Fibroblast of peridontal ligament (primary cell): Measurements from ENCODE around the gene SRP14.
A peak's percentile ranks its signal among the peaks of the same experiment; 100 is the strongest.

ENCODE experiments used
- DNase-seq: peaks from one replicate; pipeline ENCODE4 v3.0.0-alpha.2; 2010; ENCODE audit errors: extremely low read depth

The SRP14 gene

GRCh38 chr15:40067921-40068624 is 29.1 kb upstream of the SRP14 start:
- no peak for DNase-seq

GRCh38 chr15:40066589-40066988 is 27.6 kb upstream of the SRP14 start:
- DNase-seq, result no peak

- no peak for DNase-seq
Measured at GRCh38 chr15:40065166-40065565, 26.2 kb upstream of the SRP14 start.

GRCh38 chr15:40064231-40064894 is 25.4 kb upstream of the SRP14 start:
- DNase-seq, result no peak

- peak; percentile 62 for DNase-seq
Measured at GRCh38 chr15:40063563-40064011, 24.6 kb upstream of the SRP14 start.

- no peak for DNase-seq
Measured at GRCh38 chr15:40062816-40063562, 24.0 kb upstream of the SRP14 start.

GRCh38 chr15:40061212-40061901 is 22.4 kb upstream of the SRP14 start:
- DNase-seq, result no peak

GRCh38 chr15:40060236-40060961 is 21.4 kb upstream of the SRP14 start:
- DNase-seq, result no peak

GRCh38 chr15:40059821-40060220 is 20.8 kb upstream of the SRP14 start:
- no peak for DNase-seq

- DNase-seq, result peak; percentile 76
Measured at GRCh38 chr15:40058476-40059140, 19.6 kb upstream of the SRP14 start.

- no peak for DNase-seq
Measured at GRCh38 chr15:40055576-40056293, 16.8 kb upstream of the SRP14 start.

- peak; percentile 75 for DNase-seq
Measured at GRCh38 chr15:40054855-40055575, 16.0 kb upstream of the SRP14 start.

GRCh38 chr15:40054605-40054854 is 15.5 kb upstream of the SRP14 start:
- DNase-seq, result no peak

GRCh38 chr15:40053831-40054604 is 15.0 kb upstream of the SRP14 start:
- DNase-seq, result no peak

GRCh38 chr15:40053079-40053830 is 14.3 kb upstream of the SRP14 start:
- DNase-seq, result no peak

- no peak for DNase-seq
Measured at GRCh38 chr15:40052604-40053003, 13.6 kb upstream of the SRP14 start.

- DNase-seq, result no peak
Measured at GRCh38 chr15:40051616-40052415, 12.8 kb upstream of the SRP14 start.
